ENCODE data around the gene ARHGAP40. TPM values are rescaled to one million over a fixed set of nuclear protein-coding genes. Genes with fewer than 3 reads are reported as not detected.

The ARHGAP40 gene
- total and polyA plus RNA-seq, 2 of the 13 experiments (the other 11 are each of a cell fraction or from before 2014, with no cell fraction given) = 0.75 to 2.1 TPM

DNA sequence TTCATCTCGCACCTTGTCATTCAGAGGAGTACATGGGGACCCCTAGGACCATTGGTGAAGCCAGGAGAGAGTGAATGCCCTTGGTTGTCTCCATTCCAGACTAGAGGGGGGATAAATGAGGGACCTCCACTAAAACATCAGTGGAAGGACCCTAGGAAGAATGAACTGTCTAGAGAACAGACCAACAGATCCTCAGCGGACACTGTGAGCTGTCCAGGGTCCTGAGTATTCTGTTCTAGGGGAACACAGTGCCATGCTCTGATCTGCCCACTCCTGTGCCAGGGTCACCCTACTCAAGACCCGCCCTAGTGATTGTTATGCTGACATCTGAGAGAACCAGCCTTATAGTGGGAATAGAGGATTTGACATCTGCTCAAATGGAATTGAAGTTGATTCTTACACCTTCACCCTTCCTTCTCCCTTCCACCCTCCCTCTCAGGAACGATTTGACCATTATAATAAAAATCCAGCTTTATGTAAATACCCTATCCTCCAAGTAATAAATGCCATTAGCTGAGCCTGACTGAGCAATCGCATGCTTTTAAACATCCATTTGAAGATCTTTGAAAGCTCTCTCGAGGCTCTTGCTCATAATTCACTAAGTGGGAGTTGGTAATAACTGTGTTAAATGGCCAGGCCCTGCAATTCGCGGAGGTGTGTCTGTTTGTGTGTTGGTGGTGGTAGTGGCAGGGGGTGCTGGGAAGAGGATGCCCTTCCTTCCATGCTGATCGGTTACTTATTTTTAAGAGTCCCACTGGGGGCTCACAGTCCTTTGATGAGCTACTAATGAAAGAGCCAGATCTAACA lies 79.1 kb downstream of the ARHGAP40 start (continued):
- TF ChIP-seq MAX (IDR thresholded peaks at IDR 0.05) (no peak), NR3C1 (CRISPR knock-in tag; IDR thresholded peaks at IDR 0.05) (no peak), NFE2L2 (IDR thresholded peaks at IDR 0.05; ENCODE audit: low read length) (no peak), POGZ (CRISPR knock-in tag; IDR thresholded peaks at IDR 0.05) (no peak), ZNF589 (CRISPR knock-in tag; conservative IDR thresholded peaks at IDR 0.05) (no peak; the same call in 1 of the 2 replicates), THAP11 (CRISPR knock-in tag; IDR thresholded peaks at IDR 0.05) (peak; percentile 53; the same call in 1 of the 2 replicates), AFF4 (CRISPR knock-in tag; IDR thresholded peaks at IDR 0.05) (no peak), NCOA5 (CRISPR knock-in tag; IDR thresholded peaks at IDR 0.05) (no peak), ZNF549 (CRISPR knock-in tag; IDR thresholded peaks at IDR 0.05) (no peak), MED1 (CRISPR knock-in tag; IDR thresholded peaks at IDR 0.05) (0 out of 2 replicates have a peak, but pooled peaks have one; percentile 16), NR2F1 (CRISPR knock-in tag; IDR thresholded peaks at IDR 0.05) (no peak), TIGD3 (CRISPR knock-in tag; IDR thresholded peaks at IDR 0.05; ENCODE audit: borderline replicate concordance) (no peak), TARDBP (CRISPR knock-in tag; IDR thresholded peaks at IDR 0.05) (no peak), RCOR2 (CRISPR knock-in tag; IDR thresholded peaks at IDR 0.05) (no peak), SMARCE1 (IDR thresholded peaks at IDR 0.05; ENCODE audit: borderline replicate concordance) (no peak), SOX6 (IDR thresholded peaks at IDR 0.05) (no peak), SOX6 (CRISPR knock-in tag; IDR thresholded peaks at IDR 0.05) (no peak), FOXJ3 (CRISPR knock-in tag; IDR thresholded peaks at IDR 0.05; ENCODE audit: borderline replicate concordance) (no peak), NFKB2 (CRISPR knock-in tag; IDR thresholded peaks at IDR 0.05; ENCODE audit: borderline replicate concordance) (no peak)
- TF ChIP-seq, protein P1, sequence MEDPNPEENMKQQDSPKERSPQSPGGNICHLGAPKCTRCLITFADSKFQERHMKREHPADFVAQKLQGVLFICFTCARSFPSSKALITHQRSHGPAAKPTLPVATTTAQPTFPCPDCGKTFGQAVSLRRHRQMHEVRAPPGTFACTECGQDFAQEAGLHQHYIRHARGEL (CRISPR knock-in tag; IDR thresholded peaks at IDR 0.05) = no peak
- TF ChIP-seq, protein P2, sequence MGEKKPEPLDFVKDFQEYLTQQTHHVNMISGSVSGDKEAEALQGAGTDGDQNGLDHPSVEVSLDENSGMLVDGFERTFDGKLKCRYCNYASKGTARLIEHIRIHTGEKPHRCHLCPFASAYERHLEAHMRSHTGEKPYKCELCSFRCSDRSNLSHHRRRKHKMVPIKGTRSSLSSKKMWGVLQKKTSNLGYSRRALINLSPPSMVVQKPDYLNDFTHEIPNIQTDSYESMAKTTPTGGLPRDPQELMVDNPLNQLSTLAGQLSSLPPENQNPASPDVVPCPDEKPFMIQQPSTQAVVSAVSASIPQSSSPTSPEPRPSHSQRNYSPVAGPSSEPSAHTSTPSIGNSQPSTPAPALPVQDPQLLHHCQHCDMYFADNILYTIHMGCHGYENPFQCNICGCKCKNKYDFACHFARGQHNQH (CRISPR knock-in tag; IDR thresholded peaks at IDR 0.05) = peak; percentile 47; the same call in 1 of the 2 replicates
- TF ChIP-seq, protein P3, sequence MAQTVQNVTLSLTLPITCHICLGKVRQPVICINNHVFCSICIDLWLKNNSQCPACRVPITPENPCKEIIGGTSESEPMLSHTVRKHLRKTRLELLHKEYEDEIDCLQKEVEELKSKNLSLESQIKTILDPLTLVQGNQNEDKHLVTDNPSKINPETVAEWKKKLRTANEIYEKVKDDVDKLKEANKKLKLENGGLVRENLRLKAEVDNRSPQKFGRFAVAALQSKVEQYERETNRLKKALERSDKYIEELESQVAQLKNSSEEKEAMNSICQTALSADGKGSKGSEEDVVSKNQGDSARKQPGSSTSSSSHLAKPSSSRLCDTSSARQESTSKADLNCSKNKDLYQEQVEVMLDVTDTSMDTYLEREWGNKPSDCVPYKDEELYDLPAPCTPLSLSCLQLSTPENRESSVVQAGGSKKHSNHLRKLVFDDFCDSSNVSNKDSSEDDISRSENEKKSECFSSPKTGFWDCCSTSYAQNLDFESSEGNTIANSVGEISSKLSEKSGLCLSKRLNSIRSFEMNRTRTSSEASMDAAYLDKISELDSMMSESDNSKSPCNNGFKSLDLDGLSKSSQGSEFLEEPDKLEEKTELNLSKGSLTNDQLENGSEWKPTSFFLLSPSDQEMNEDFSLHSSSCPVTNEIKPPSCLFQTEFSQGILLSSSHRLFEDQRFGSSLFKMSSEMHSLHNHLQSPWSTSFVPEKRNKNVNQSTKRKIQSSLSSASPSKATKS (CRISPR knock-in tag; IDR thresholded peaks at IDR 0.05) = no peak
